ENCODE data around the gene SMURF1.

DNA sequence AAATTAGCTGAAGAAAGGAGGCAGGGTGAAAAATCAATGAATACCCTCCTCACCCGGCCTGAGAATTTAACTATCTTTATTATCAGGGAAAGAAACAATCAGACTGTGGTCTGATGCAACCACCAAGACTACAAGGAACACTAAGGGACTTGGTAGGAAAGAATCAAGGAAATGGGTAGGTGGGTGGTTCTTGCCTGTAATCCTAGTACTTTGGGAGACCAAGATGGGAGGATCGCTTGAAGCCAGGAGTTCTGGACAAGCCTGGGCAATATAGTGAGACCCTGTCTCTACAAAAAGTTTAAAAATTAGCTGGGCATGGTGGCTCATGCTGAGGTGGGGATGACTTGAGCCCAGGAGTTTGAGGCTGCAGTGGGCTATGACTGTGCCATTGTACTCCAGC lies 12.6 kb downstream of the SMURF1 start:
- TF ChIP-seq GATA2 (IDR thresholded peaks at IDR 0.05; ENCODE audit: low read depth, low read length) (no peak), GATA3 (IDR thresholded peaks at IDR 0.05; ENCODE audit: low read depth, low read length) (no peak)
